ENCODE data around the gene AFF3.

GRCh38 chr2:99727199-99727598 is 415.2 kb downstream of the AFF3 start:
- no peak for TF ChIP-seq CTCF (IDR thresholded peaks at IDR 0.05)
- no peak for TF ChIP-seq POLR2AphosphoS5 (IDR thresholded peaks at IDR 0.05)
